Fibroblast of lung (primary cell): ENCODE measurements around the gene PTTG1IP2. TPM values are rescaled to one million over a fixed set of nuclear protein-coding genes. Genes with fewer than 3 reads are reported as not detected.

ENCODE experiments used
- DNase-seq, 2 donors: peaks; one replicate each; pipeline versions ENCODE4 v3.0.0 to v3.0.0-alpha.2; 2010; ENCODE audit warnings: low read depth in 2 of 2
- H2AFZ ChIP-seq: 2 replicates; pipeline ENCODE4 v1.5.1; 2012; ENCODE audit warnings: low read length, control low read depth, inconsistent platforms
- H3K27ac ChIP-seq: 2 replicates; pipeline ENCODE4 v1.5.1; 2011; ENCODE audit warnings: low read length, control low read depth; ENCODE audit not compliant: insufficient read depth
- H3K27me3 ChIP-seq: 2 replicates; pipeline ENCODE4 v1.5.1; 2011; ENCODE audit warnings: mild to moderate bottlenecking, low read length; ENCODE audit not compliant: control insufficient read depth, insufficient read depth
- H3K36me3 ChIP-seq: 2 replicates; pipeline ENCODE4 v1.5.1; 2011; ENCODE audit warnings: low read length; ENCODE audit not compliant: control insufficient read depth, insufficient read depth
- H3K4me1 ChIP-seq: 2 replicates; pipeline ENCODE4 v1.5.1; 2011; ENCODE audit warnings: low read length; ENCODE audit not compliant: control insufficient read depth, insufficient read depth; ENCODE audit errors: extremely low read depth
- H3K4me2 ChIP-seq: 2 replicates; pipeline ENCODE4 v1.5.1; 2011; ENCODE audit warnings: low read length, control low read depth; ENCODE audit not compliant: insufficient read depth; ENCODE audit errors: extremely low read depth
- H3K4me3 ChIP-seq, 4 experiments: fragments of 200-600 bp in 1 of 4; sonication (generic) in 1 of 4; replicated peaks in 1 of 4; 2 replicates each; pipeline ENCODE4 v1.5.1; 2011 to 2016; ENCODE audit warnings: low read length in 4 of 4, low read depth in 3 of 4, mild to moderate bottlenecking in 3 of 4, control low read depth in 2 of 4, inconsistent platforms in 1 of 4, mixed read lengths in 1 of 4; ENCODE audit not compliant: insufficient read depth in 1 of 4; ENCODE audit errors: control extremely low read depth in 1 of 4
- H3K79me2 ChIP-seq: 2 replicates; pipeline ENCODE4 v1.5.1; 2012; ENCODE audit warnings: mild to moderate bottlenecking, low read length, inconsistent platforms; ENCODE audit not compliant: control insufficient read depth, insufficient read depth
- H3K9ac ChIP-seq: 2 replicates; pipeline ENCODE4 v1.5.1; 2011; ENCODE audit warnings: mild to moderate bottlenecking, low read length, control low read depth; ENCODE audit not compliant: insufficient read depth
- H3K9me3 ChIP-seq: 2 replicates; pipeline ENCODE4 v1.5.1; 2012; ENCODE audit warnings: low read depth, low read length; ENCODE audit not compliant: control insufficient read depth, insufficient read depth
- H4K20me1 ChIP-seq: 2 replicates; pipeline ENCODE4 v1.5.1; 2011; ENCODE audit warnings: low read length; ENCODE audit not compliant: control insufficient read depth, insufficient read depth; ENCODE audit errors: extremely low read depth
- CTCF ChIP-seq, 2 donors: IDR thresholded peaks in 1 of 2; conservative IDR thresholded peaks in 1 of 2; 1 replicate in 1 of 2; 2 replicates in 1 of 2; pipeline ENCODE4 v1.5.1; 2011 to 2012; ENCODE audit warnings: low read length in 2 of 2, control low read depth in 1 of 2, inconsistent platforms in 1 of 2, low read depth in 1 of 2, mild to moderate bottlenecking in 1 of 2
- EZH2 ChIP-seq: IDR thresholded peaks from 2 replicates; pipeline ENCODE4 v1.5.1; 2012; ENCODE audit warnings: low read length, control low read depth, mild to moderate bottlenecking; ENCODE audit errors: missing control alignments
- polyA plus RNA-seq, 2 donors: library from polyadenylated mRNA; depleted of rRNA in 1 of 2; stranded (reverse) in 1 of 2; unstranded in 1 of 2; fragments of >200 nt; gene quantifications; 2 replicates each; pipeline ENCODE4 v1.2.1, GENCODE V29; 2011 to 2012; ENCODE audit warnings: missing spikeins in 1 of 2
- total RNA-seq: library from RNA; depleted of rRNA; stranded (reverse); fragments of >200 nt; gene quantifications from 2 replicates; pipeline ENCODE4 v1.2.1, GENCODE V29; 2014

PTTG1IP2 gene
- total and polyA plus RNA-seq, 2 donors (not counting 1 experiment from before 2014, with no cell fraction given), result not detected

GRCh38 chr7:90551036-90551435 lies 81.6 kb downstream of the PTTG1IP2 start:
- no peak for DNase-seq
- H3K36me3 ChIP-seq, result no peaks in the 10 kb centered on the region
- H3K4me2 ChIP-seq, result no peak overlapping the region
- H4K20me1 ChIP-seq, result no peaks in the 10 kb centered on the region
- H3K27me3 ChIP-seq, result no peaks in the 10 kb centered on the region
- no peak overlapping the region for H3K9ac ChIP-seq
- no peaks in the 10 kb centered on the region for H3K9me3 ChIP-seq
- no peaks in the 10 kb centered on the region for H3K79me2 ChIP-seq
- H3K4me3 ChIP-seq, result no peak overlapping the region
- H3K4me1 ChIP-seq, result no peaks in the 10 kb centered on the region
- H3K27ac ChIP-seq, result no peak overlapping the region
- no peak for TF ChIP-seq CTCF (conservative IDR thresholded peaks at IDR 0.05 in 1 of 2, IDR thresholded peaks at IDR 0.05 in 1 of 2; ENCODE audit: low read depth in 1 of 2, low read length in 2 of 2)
- no peak for TF ChIP-seq EZH2
- no peak overlapping the region for H2AFZ ChIP-seq

- Histone ChIP-seq H4K20me1 (no peaks in the 10 kb centered on the region), H3K79me2 (no peaks in the 10 kb centered on the region), H3K4me2 (no peak overlapping the region), H3K9ac (no peak overlapping the region), H3K27ac (no peak overlapping the region), H3K4me1 (no peaks in the 10 kb centered on the region), H2AFZ (no peak overlapping the region), H3K4me3 (no peak overlapping the region), H3K27me3 (no peaks in the 10 kb centered on the region), H3K9me3 (no peaks in the 10 kb centered on the region), H3K36me3 (no peaks in the 10 kb centered on the region)
- TF ChIP-seq CTCF (conservative IDR thresholded peaks at IDR 0.05 in 1 of 2, IDR thresholded peaks at IDR 0.05 in 1 of 2; ENCODE audit: low read depth in 1 of 2, low read length in 2 of 2) (no peak), EZH2 (no peak)
- peak in 1 of 2 donors; percentile 54 for DNase-seq
Measured at GRCh38 chr7:90552521-90552920, 83.1 kb downstream of the PTTG1IP2 start.

GRCh38 chr7:90560730-90561129 lies 91.3 kb downstream of the PTTG1IP2 start:
- H3K9ac ChIP-seq, result no peak overlapping the region
- no peak overlapping the region for H3K27ac ChIP-seq
- no peak overlapping the region for H3K4me2 ChIP-seq
- no peak overlapping the region for H3K4me3 ChIP-seq
- H3K79me2 ChIP-seq, result no peaks in the 10 kb centered on the region
- DNase-seq, result peak; percentile 66 to 69
- no peaks in the 10 kb centered on the region for H3K36me3 ChIP-seq
- H2AFZ ChIP-seq, result no peak overlapping the region
- no peaks in the 10 kb centered on the region for H3K27me3 ChIP-seq
- H4K20me1 ChIP-seq, result no peaks in the 10 kb centered on the region
- H3K9me3 ChIP-seq, result no peaks in the 10 kb centered on the region
- no peaks in the 10 kb centered on the region for H3K4me1 ChIP-seq
- TF ChIP-seq CTCF (conservative IDR thresholded peaks at IDR 0.05 in 1 of 2, IDR thresholded peaks at IDR 0.05 in 1 of 2; ENCODE audit: low read depth in 1 of 2, low read length in 2 of 2) (no peak), EZH2 (no peak)

Other genes starting within 250 kb of the PTTG1IP2 start
- 6.2 and 7.1 TPM in 2 replicates for gene CFAP69, start 224.5 kb upstream of the PTTG1IP2 start, total RNA-seq
- gene CFAP69, start 224.5 kb upstream of the PTTG1IP2 start, polyA plus RNA-seq, result 0.99 and 1.3 TPM in 2 replicates
- under 0.01 TPM in 1 of 2 replicates, not detected in the other for gene FAM237B, start 148.3 kb upstream of the PTTG1IP2 start, total RNA-seq
- gene FAM237B, start 148.3 kb upstream of the PTTG1IP2 start, polyA plus RNA-seq, result 0.03 TPM in 1 of 2 replicates, not detected in the other
- 13.4 and 18.7 TPM in 2 replicates for gene GTPBP10, start 122.9 kb upstream of the PTTG1IP2 start, total RNA-seq
- 18.6 and 24.7 TPM in 2 replicates for gene GTPBP10, start 122.9 kb upstream of the PTTG1IP2 start, polyA plus RNA-seq
- gene CLDN12, start 66.2 kb upstream of the PTTG1IP2 start, total RNA-seq, result 28.5 and 44.8 TPM in 2 replicates
- 41.5 and 41.8 TPM in 2 replicates for gene CLDN12, start 66.2 kb upstream of the PTTG1IP2 start, polyA plus RNA-seq
- gene CDK14, start 126.7 kb downstream of the PTTG1IP2 start, total RNA-seq, result 36.0 and 41.1 TPM in 2 replicates
- 23.6 and 28.9 TPM in 2 replicates for gene CDK14, start 126.7 kb downstream of the PTTG1IP2 start, polyA plus RNA-seq